ENCODE data around the gene PPFIA3.

DNA sequence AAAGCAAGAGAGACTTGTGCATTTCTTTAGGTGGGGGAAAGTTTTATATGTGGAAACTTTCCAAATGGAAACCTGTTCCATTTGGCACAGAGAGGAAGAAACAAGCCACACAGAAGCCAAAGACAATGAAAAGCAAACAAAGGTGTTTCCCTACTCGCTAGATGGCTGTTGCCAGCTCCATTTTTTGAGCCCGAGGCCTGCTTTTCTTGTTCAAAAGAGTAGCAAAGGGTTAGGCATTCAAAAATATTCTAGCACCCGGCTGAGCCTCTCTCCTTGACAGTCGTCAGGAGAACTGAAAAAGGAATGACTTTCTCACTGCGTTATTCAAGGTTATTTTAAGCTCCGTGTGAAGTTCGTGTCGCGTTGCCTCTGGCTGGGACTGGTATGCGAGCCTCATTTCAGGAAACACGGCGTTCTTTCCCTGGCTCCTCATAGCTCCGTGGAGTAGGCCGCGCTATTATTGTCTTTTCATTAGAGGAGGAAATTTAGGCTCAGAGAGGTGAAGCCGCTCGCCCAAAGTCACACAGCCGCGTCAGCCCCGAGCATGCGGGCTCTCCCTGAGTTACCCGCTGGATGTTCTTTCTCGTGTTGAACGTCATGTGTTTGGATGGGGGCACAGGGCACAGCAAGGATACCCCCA, 45.9 kb downstream of the PPFIA3 start:
- TF ChIP-seq, protein P1, sequence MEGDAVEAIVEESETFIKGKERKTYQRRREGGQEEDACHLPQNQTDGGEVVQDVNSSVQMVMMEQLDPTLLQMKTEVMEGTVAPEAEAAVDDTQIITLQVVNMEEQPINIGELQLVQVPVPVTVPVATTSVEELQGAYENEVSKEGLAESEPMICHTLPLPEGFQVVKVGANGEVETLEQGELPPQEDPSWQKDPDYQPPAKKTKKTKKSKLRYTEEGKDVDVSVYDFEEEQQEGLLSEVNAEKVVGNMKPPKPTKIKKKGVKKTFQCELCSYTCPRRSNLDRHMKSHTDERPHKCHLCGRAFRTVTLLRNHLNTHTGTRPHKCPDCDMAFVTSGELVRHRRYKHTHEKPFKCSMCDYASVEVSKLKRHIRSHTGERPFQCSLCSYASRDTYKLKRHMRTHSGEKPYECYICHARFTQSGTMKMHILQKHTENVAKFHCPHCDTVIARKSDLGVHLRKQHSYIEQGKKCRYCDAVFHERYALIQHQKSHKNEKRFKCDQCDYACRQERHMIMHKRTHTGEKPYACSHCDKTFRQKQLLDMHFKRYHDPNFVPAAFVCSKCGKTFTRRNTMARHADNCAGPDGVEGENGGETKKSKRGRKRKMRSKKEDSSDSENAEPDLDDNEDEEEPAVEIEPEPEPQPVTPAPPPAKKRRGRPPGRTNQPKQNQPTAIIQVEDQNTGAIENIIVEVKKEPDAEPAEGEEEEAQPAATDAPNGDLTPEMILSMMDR (conservative IDR thresholded peaks at IDR 0.05): no peak
- no peak for TF ChIP-seq EZH2 (IDR thresholded peaks at IDR 0.05; ENCODE audit: low read depth)
